Loucy (cell line): ENCODE data around the gene SCO2.

ENCODE experiments used
- H2AFZ ChIP-seq: fragments of 200-600 bp; sonication (generic); 2 replicates; pipeline ENCODE4 v1.6.0; 2016; ENCODE audit warnings: antibody characterized with exemption, mild to moderate bottlenecking, low read length, moderate library complexity
- H3F3A ChIP-seq: fragments of 200-600 bp; 2 replicates; pipeline ENCODE4 v1.6.0; 2016; ENCODE audit warnings: antibody characterized with exemption, low read depth, mild to moderate bottlenecking
- H3K27me3 ChIP-seq: fragments of 200-600 bp; sonication (generic); 2 replicates; pipeline ENCODE4 v1.6.1; 2014; ENCODE audit warnings: low read length, mild to moderate bottlenecking; ENCODE audit not compliant: insufficient read depth, poor library complexity, severe bottlenecking
- H3K36me3 ChIP-seq: fragments of 200-600 bp; sonication (generic); 2 replicates; pipeline ENCODE4 v1.6.1; 2016; ENCODE audit warnings: low read length; ENCODE audit not compliant: insufficient read depth
- H3K4me1 ChIP-seq: fragments of 200-600 bp; sonication (generic); 2 replicates; pipeline ENCODE4 v1.5.1; 2014; ENCODE audit warnings: low read length, mild to moderate bottlenecking; ENCODE audit not compliant: insufficient read depth, poor library complexity, severe bottlenecking
- H3K4me2 ChIP-seq: fragments of 200-600 bp; sonication (generic); 2 replicates; pipeline ENCODE4 v1.6.0; 2014; ENCODE audit warnings: antibody characterized with exemption, low read length, low read depth, mild to moderate bottlenecking; ENCODE audit not compliant: poor library complexity, severe bottlenecking
- H3K4me3 ChIP-seq: fragments of 200-600 bp; sonication (generic); 2 replicates; pipeline ENCODE4 v1.5.1; 2014; ENCODE audit warnings: low read length, mild to moderate bottlenecking, mixed read lengths; ENCODE audit not compliant: poor library complexity, severe bottlenecking
- H3K79me2 ChIP-seq: fragments of 200-600 bp; sonication (generic); 2 replicates; pipeline ENCODE4 v1.6.1; 2014; ENCODE audit warnings: low read length; ENCODE audit not compliant: insufficient read depth
- H3K9ac ChIP-seq: fragments of 200-600 bp; sonication (generic); 2 replicates; pipeline ENCODE4 v1.6.0; 2014; ENCODE audit warnings: mild to moderate bottlenecking, low read depth, low read length, moderate library complexity; ENCODE audit not compliant: poor library complexity, severe bottlenecking
- H3K9me2 ChIP-seq: fragments of 200-600 bp; sonication (generic); replicated peaks from 2 replicates; pipeline ENCODE4 v1.6.1; 2016; ENCODE audit warnings: low read depth, low read length, mixed read lengths
- H3K9me3 ChIP-seq: fragments of 200-600 bp; sonication (generic); 2 replicates; pipeline ENCODE4 v1.6.1; 2014; ENCODE audit warnings: mild to moderate bottlenecking, antibody characterized with exemption, low read length, low read depth; ENCODE audit not compliant: insufficient read depth
- H4K20me1 ChIP-seq: fragments of 200-600 bp; sonication (generic); 2 replicates; pipeline ENCODE4 v1.6.0; 2014; ENCODE audit warnings: antibody characterized with exemption, low read length, mild to moderate bottlenecking; ENCODE audit not compliant: insufficient read depth, poor library complexity, severe bottlenecking
- CTCF ChIP-seq: fragments of 200-600 bp; sonication (generic); conservative IDR thresholded peaks from 2 replicates; pipeline ENCODE4 v1.5.1; 2014; ENCODE audit warnings: mild to moderate bottlenecking, antibody characterized with exemption, low read length
- EZH2phosphoT487 ChIP-seq: fragments of 200-600 bp; IDR thresholded peaks from 2 replicates; pipeline ENCODE4 v1.6.1; 2018; ENCODE audit warnings: antibody characterized with exemption, mild to moderate bottlenecking, moderate library complexity, borderline replicate concordance

Gene SCO2

GRCh38 chr22:50498322-50498890 is 27.0 kb downstream of the SCO2 start:
- Histone ChIP-seq H3K27me3 (no peaks in the 10 kb centered on the region), H3K9me2 (no peaks in the 10 kb centered on the region), H3K79me2 (no peaks in the 10 kb centered on the region), H3K9me3 (no peaks in the 10 kb centered on the region), H3K4me3 (no peak overlapping the region), H3K9ac (no peak overlapping the region), H3F3A (no peaks in the 10 kb centered on the region), H3K36me3 (no peaks in the 10 kb centered on the region), H3K4me2 (no peak overlapping the region), H3K4me1 (no peaks in the 10 kb centered on the region), H4K20me1 (no peaks in the 10 kb centered on the region), H2AFZ (no peak overlapping the region)
- peak; percentile 78 for TF ChIP-seq CTCF
- no peak for TF ChIP-seq EZH2phosphoT487

- H3K9ac ChIP-seq = no peak overlapping the region
- no peak overlapping the region for H3K4me3 ChIP-seq
- H3K27me3 ChIP-seq = no peaks in the 10 kb centered on the region
- H3K9me3 ChIP-seq = no peaks in the 10 kb centered on the region
- no peaks in the 10 kb centered on the region for H3F3A ChIP-seq
- no peaks in the 10 kb centered on the region for H3K36me3 ChIP-seq
- H3K4me2 ChIP-seq = no peak overlapping the region
- no peaks in the 10 kb centered on the region for H3K9me2 ChIP-seq
- no peaks in the 10 kb centered on the region for H3K79me2 ChIP-seq
- no peaks in the 10 kb centered on the region for H4K20me1 ChIP-seq
- H3K4me1 ChIP-seq = no peaks in the 10 kb centered on the region
- TF ChIP-seq CTCF (no peak), EZH2phosphoT487 (no peak)
- no peak overlapping the region for H2AFZ ChIP-seq
These were observed 28.3 kb downstream of the SCO2 start for GRCh38 chr22:50497093-50497492.

- Histone ChIP-seq H4K20me1 (no peaks in the 10 kb centered on the region), H3K27me3 (no peaks in the 10 kb centered on the region), H3K4me3 (no peak overlapping the region), H3K4me1 (no peaks in the 10 kb centered on the region), H3K9me2 (no peaks in the 10 kb centered on the region), H3F3A (no peaks in the 10 kb centered on the region), H3K4me2 (no peak overlapping the region), H3K79me2 (no peaks in the 10 kb centered on the region), H3K36me3 (no peaks in the 10 kb centered on the region), H3K9ac (no peak overlapping the region), H3K9me3 (no peaks in the 10 kb centered on the region), H2AFZ (no peak overlapping the region; the same call in 1 of the 2 replicates)
- TF ChIP-seq EZH2phosphoT487 (no peak), CTCF (no peak)
These were observed 34.7 kb downstream of the SCO2 start for GRCh38 chr22:50490531-50491308.
